ENCODE measurements around the gene GDF9. TPM values are rescaled to one million over a fixed set of nuclear protein-coding genes. Genes with fewer than 3 reads are reported as not detected.

GDF9 gene
- total RNA-seq, 1 experiment from 2014 or later, result 0.24 TPM

DNA sequence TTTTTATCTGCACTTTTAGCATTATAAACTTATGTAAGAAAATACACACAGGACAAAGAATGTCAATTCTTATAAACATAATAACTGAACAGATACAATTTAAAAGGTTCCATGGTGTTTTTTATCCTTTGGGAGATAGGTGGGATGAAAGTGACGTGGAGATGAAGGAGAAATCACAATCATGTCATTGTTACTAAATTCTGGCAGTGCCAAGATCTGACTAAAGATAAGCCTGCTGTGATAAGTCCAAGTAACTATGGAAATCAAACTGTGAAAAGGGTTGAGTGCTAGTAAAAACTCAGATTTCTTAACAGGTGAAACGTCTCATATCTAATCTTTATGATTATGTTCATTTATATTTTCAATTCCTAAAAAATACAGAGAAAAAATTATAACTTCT, 18.3 kb upstream of the GDF9 start:
- no peak overlapping the region for H4K91ac ChIP-seq (ENCODE audit: insufficient read length, low read depth, low read length)
- no peaks in the 10 kb centered on the region for H3K9me3 ChIP-seq (ENCODE audit: control insufficient read depth, low read depth, low read length)
- H3K4me1 ChIP-seq (ENCODE audit: insufficient read depth, low read length), result no peaks in the 10 kb centered on the region
- no peak overlapping the region for H3T11ph ChIP-seq (ENCODE audit: low read length)
- H3K27ac Mint-ChIP-seq, result no peak overlapping the region
- H3K27ac ChIP-seq (ENCODE audit: insufficient read length, low read depth, low read length), result no peak overlapping the region
- no peak overlapping the region for H4K8ac ChIP-seq (replicated peaks; ENCODE audit: insufficient read length, low read depth, low read length)
- no peaks in the 10 kb centered on the region for H3K23me2 ChIP-seq (ENCODE audit: insufficient read length, low read depth, low read length, poor library complexity, severe bottlenecking)
- H4K5ac ChIP-seq (ENCODE audit: insufficient read length, low read depth, low read length), result no peak overlapping the region
- no CpG with 5 or more reads among the region's 2 CpGs for WGBS (ENCODE audit: extremely low coverage, insufficient read length, low lambda C conversion rate)
- no peak overlapping the region for H2BK5ac ChIP-seq (ENCODE audit: insufficient read length, low read length)
- no peak overlapping the region for H3K23ac ChIP-seq (ENCODE audit: insufficient read length, low read depth, low read length)
- no peaks in the 10 kb centered on the region for H4K20me1 ChIP-seq (ENCODE audit: control insufficient read depth, insufficient read depth, insufficient read length)
- H3K36me3 Mint-ChIP-seq (ENCODE audit: insufficient read depth in 1 of 3, low read depth in 3 of 3), result peaks cover 27 to 79% (median 78%) of the 10 kb centered on the region in 3 experiments; a peak in 6 of 7 replicates
- no peak overlapping the region for H2BK15ac ChIP-seq (ENCODE audit: low read depth, low read length)
- H3K18ac ChIP-seq (ENCODE audit: insufficient read length, low read depth, low read length), result no peak overlapping the region
- no peak overlapping the region for H2AK5ac ChIP-seq (ENCODE audit: insufficient read length, low read length)
- no peak overlapping the region for H2AFZ ChIP-seq (ENCODE audit: low read length)
- H3K4ac ChIP-seq (ENCODE audit: low read depth, low read length), result no peak overlapping the region
- no peak overlapping the region for H2BK12ac ChIP-seq (ENCODE audit: insufficient read length, low read depth, low read length)
- no peak overlapping the region for H3K4me2 ChIP-seq (ENCODE audit: insufficient read depth, insufficient read length, low read length)
- no peak overlapping the region for H2BK120ac ChIP-seq (ENCODE audit: low read depth, low read length, poor library complexity, severe bottlenecking)
- peaks cover 0 to 2% of the 10 kb centered on the region in 2 experiments; a peak in 1 of 4 replicates for H3K4me1 Mint-ChIP-seq
- no peaks in the 10 kb centered on the region for H3K27me3 Mint-ChIP-seq (ENCODE audit: low read depth)
- DNase-seq, result no peak
- H3K79me2 ChIP-seq (ENCODE audit: insufficient read depth, low read length), result no peaks in the 10 kb centered on the region
- no peak overlapping the region for H2BK20ac ChIP-seq (ENCODE audit: low read depth, low read length, poor library complexity, severe bottlenecking)
- no peaks in the 10 kb centered on the region for H3K9me3 Mint-ChIP-seq
- H3K9ac ChIP-seq (ENCODE audit: extremely low read depth, insufficient read length, low read length), result no peak overlapping the region
- no peaks in the 10 kb centered on the region for H3K79me1 ChIP-seq (ENCODE audit: insufficient read depth, low read depth, low read length, poor library complexity, severe bottlenecking)
- no peak overlapping the region for H3K14ac ChIP-seq (ENCODE audit: insufficient read depth, low read length)
- no peak overlapping the region for H3K4me3 Mint-ChIP-seq
- no peaks in the 10 kb centered on the region for H3K27me3 ChIP-seq (ENCODE audit: insufficient read depth, low read length)
- TF ChIP-seq, protein P1, sequence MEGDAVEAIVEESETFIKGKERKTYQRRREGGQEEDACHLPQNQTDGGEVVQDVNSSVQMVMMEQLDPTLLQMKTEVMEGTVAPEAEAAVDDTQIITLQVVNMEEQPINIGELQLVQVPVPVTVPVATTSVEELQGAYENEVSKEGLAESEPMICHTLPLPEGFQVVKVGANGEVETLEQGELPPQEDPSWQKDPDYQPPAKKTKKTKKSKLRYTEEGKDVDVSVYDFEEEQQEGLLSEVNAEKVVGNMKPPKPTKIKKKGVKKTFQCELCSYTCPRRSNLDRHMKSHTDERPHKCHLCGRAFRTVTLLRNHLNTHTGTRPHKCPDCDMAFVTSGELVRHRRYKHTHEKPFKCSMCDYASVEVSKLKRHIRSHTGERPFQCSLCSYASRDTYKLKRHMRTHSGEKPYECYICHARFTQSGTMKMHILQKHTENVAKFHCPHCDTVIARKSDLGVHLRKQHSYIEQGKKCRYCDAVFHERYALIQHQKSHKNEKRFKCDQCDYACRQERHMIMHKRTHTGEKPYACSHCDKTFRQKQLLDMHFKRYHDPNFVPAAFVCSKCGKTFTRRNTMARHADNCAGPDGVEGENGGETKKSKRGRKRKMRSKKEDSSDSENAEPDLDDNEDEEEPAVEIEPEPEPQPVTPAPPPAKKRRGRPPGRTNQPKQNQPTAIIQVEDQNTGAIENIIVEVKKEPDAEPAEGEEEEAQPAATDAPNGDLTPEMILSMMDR (conservative IDR thresholded peaks at IDR 0.05), result no peak
- no peak overlapping the region for H3K56ac ChIP-seq (ENCODE audit: insufficient read length, low read depth, low read length)
